AG04450 (cell line): ENCODE data around the gene MTA2. TPM values are rescaled to one million over a fixed set of nuclear protein-coding genes. Genes with fewer than 3 reads are reported as not detected.

Experiments
- CTCF ChIA-PET: fragments of 300-600, 350-600 bp; formaldehyde crosslinking; extraction: SDS; loops from one replicate; lab custom pipeline; 2022; ENCODE audit warnings: antibody characterized with exemption, inconsistent platforms; lab: Charles Lee
- POLR2A ChIA-PET: fragments of 350-600 bp; formaldehyde crosslinking; extraction: SDS; loops from one replicate; lab custom pipeline; 2021; ENCODE audit warnings: antibody characterized with exemption, inconsistent platforms; lab: Yijun Ruan, JAX
- DNase-seq: peaks from one replicate; pipeline ENCODE4 v3.0.0-alpha.2; 2011; ENCODE audit warnings: low read depth, low spot score
- H3K27ac ChIP-seq: one replicate; pipeline ENCODE4 v1.5.1; 2012; ENCODE audit warnings: low read depth, low read length, control low read depth
- H3K27me3 ChIP-seq: one replicate; pipeline ENCODE4 v1.6.0; 2012; ENCODE audit warnings: low read length; ENCODE audit not compliant: control insufficient read depth, insufficient read depth
- H3K4me3 ChIP-seq: 2 replicates; pipeline ENCODE4 v1.5.1; 2011; ENCODE audit warnings: mild to moderate bottlenecking, low read depth, low read length, control low read depth
- H3K9me3 ChIP-seq: 2 replicates; pipeline ENCODE4 v1.5.1; 2012; ENCODE audit warnings: low read length; ENCODE audit not compliant: control insufficient read depth, insufficient read depth
- CTCF ChIP-seq: IDR thresholded peaks from 2 replicates; pipeline ENCODE4 v1.5.1; 2011; ENCODE audit warnings: low read depth, low read length, control low read depth, inconsistent platforms
- polyA plus RNA-seq: library from polyadenylated mRNA; depleted of rRNA; stranded (reverse); fragments of >200 nt; gene quantifications from 2 replicates; pipeline ENCODE4 v1.2.3, GENCODE V29; 2011

The MTA2 gene
- polyA plus RNA-seq, 1 experiment, result 22.9 TPM

- Histone ChIP-seq H3K4me3 (no peak overlapping the region), H3K9me3 (peaks cover 6% of the 10 kb centered on the region; the same call in 1 of the 2 replicates), H3K27me3 (no peaks in the 10 kb centered on the region), H3K27ac (no peak overlapping the region)
- TF ChIP-seq CTCF, result no peak
- no peak for DNase-seq
- ChIA-PET CTCF (no interaction called here), POLR2A (interaction anchor here (10.2 kb wide), 1 partner anchor 18 kb away, joined by 150 read pairs; the partner anchor contains the start of genes C11orf98 and CSKMT)
These were observed 45.9 kb upstream of the MTA2 start for GRCh38 chr11:62647609-62648005.

- ChIA-PET POLR2A (interaction anchor here (0.6 to 10.2 kb wide), 12 partner anchors 17 to 227 kb away, joined by 3 to 150 read pairs (median 4); partner anchors contain the start of genes B3GAT3, C11orf98, CSKMT and MTA2), CTCF (interaction anchor here (0.7 to 1.6 kb wide), 2 partner anchors 18 to 148 kb away, joined by 3 to 9 read pairs; partner anchors contain the start of genes C11orf98 and CSKMT)
- peak overlapping the region; percentile 47 for H3K27ac ChIP-seq
- no peaks in the 10 kb centered on the region for H3K27me3 ChIP-seq
- H3K9me3 ChIP-seq, result peaks cover 6% of the 10 kb centered on the region; the same call in 1 of the 2 replicates
- DNase-seq, result no peak
- H3K4me3 ChIP-seq, result peak overlapping the region; percentile 15; the same call in 1 of the 2 replicates
- no peak for TF ChIP-seq CTCF
These were observed 45.4 kb upstream of the MTA2 start for GRCh38 chr11:62646825-62647608.

- ChIA-PET POLR2A (interaction anchor here (0.6 to 2.0 kb wide), 13 partner anchors 16 to 228 kb away, joined by 3 to 33 read pairs (median 4); partner anchors contain the start of genes B3GAT3, C11orf98, CSKMT and EEF1G), CTCF (interaction anchor here (0.7 to 1.6 kb wide), 3 partner anchors 19 to 252 kb away, joined by 3 to 9 read pairs (median 3); partner anchors contain the start of genes C11orf98 and CSKMT)
- peak; percentile 93 for DNase-seq
- H3K4me3 ChIP-seq, result peak within 1 kb of the TSS; percentile 93
- H3K27me3 ChIP-seq, result no peaks in the 10 kb centered on the region
- peaks cover 6% of the 10 kb centered on the region; the same call in 1 of the 2 replicates for H3K9me3 ChIP-seq
- H3K27ac ChIP-seq, result peak within 1 kb of the TSS; percentile 94
- TF ChIP-seq CTCF, result no peak
These were observed 44.5 kb upstream of the MTA2 start, which contains the start of gene GANAB for GRCh38 chr11:62645946-62646824. GANAB (minus strand) TSS chr11:62646613; CDS start chr11:62646599, 14 bp downstream.

- peak overlapping the region; percentile 93 for H3K4me3 ChIP-seq
- CTCF ChIA-PET, result interaction anchor here (0.9 kb wide), 1 partner anchor 251 kb away, joined by 3 read pairs; no protein-coding TSS in a partner anchor
- no peaks in the 10 kb centered on the region for H3K27me3 ChIP-seq
- DNase-seq, result no peak
- peak overlapping the region; percentile 94 for H3K27ac ChIP-seq
- H3K9me3 ChIP-seq, result peaks cover 6% of the 10 kb centered on the region; the same call in 1 of the 2 replicates
- POLR2A ChIA-PET, result interaction anchor here (0.8 to 2.0 kb wide), 6 partner anchors 19 to 72 kb away, joined by 3 to 33 read pairs (median 5); partner anchors contain the start of genes B3GAT3, C11orf98, CSKMT and EEF1G
- TF ChIP-seq CTCF, result no peak
These were observed 43.9 kb upstream of the MTA2 start for GRCh38 chr11:62645671-62645945.
